Astrocyte of the spinal cord (primary cell): Measurements from ENCODE around the gene ZNF804B.

Experiments
- DNase-seq: peaks from one replicate; pipeline ENCODE4 v3.0.0; 2011; ENCODE audit warnings: low read depth, low spot score
- H3K4me3 ChIP-seq: 2 replicates; pipeline ENCODE4 v1.5.1; 2011; ENCODE audit warnings: low read depth, mild to moderate bottlenecking, low read length, moderate library complexity
- CTCF ChIP-seq: IDR thresholded peaks from 2 replicates; pipeline ENCODE4 v1.5.1; 2012; ENCODE audit warnings: low read depth, mild to moderate bottlenecking, low read length, inconsistent platforms
- in situ Hi-C: cut with HindIII; loops from 2 replicates; pipeline ENCODE4 v1.10.0; 2017; ENCODE audit warnings: low sequenced_read_pairs

Gene ZNF804B

GRCh38 chr7:89336121-89336520 lies 576.6 kb downstream of the ZNF804B start:
- TF ChIP-seq CTCF: no peak
- H3K4me3 ChIP-seq: no peak overlapping the region
- DNase-seq: no peak
- in situ Hi-C loops: no loop called here

GRCh38 chr7:89339748-89340147 lies 580.2 kb downstream of the ZNF804B start:
- in situ Hi-C loops: no loop called here
- no peak for TF ChIP-seq CTCF
- no peak for DNase-seq
- H3K4me3 ChIP-seq: no peak overlapping the region

GRCh38 chr7:89357121-89357520 lies 597.6 kb downstream of the ZNF804B start:
- in situ Hi-C loops: no loop called here
- no peak for DNase-seq
- H3K4me3 ChIP-seq: no peak overlapping the region
- TF ChIP-seq CTCF: no peak

GRCh38 chr7:89377219-89377618 lies 617.7 kb downstream of the ZNF804B start:
- in situ Hi-C loops: no loop called here

GRCh38 chr7:89385411-89385810 lies 625.9 kb downstream of the ZNF804B start:
- no peak for TF ChIP-seq CTCF
- no peak for DNase-seq
- no peak overlapping the region for H3K4me3 ChIP-seq
- in situ Hi-C loops: no loop called here

More at GRCh38 chr7:89377219-89377618, 617.7 kb downstream of the ZNF804B start:
- no peak for TF ChIP-seq CTCF
- H3K4me3 ChIP-seq: no peak overlapping the region
- no peak for DNase-seq
